GM12878 (cell line): ENCODE results near the gene PLCG1.

Experiments used
- BHLHE40 ChIP-seq, 2 experiments: fragments of 450-650 bp in 1 of 2; IDR thresholded peaks; 2 replicates each; pipeline ENCODE4 v1.6.1; 2011 to 2017; ENCODE audit warnings: low read depth in 2 of 2, borderline replicate concordance in 1 of 2, improper control_type of control experiment in 1 of 2, low read length in 1 of 2, mild to moderate bottlenecking in 1 of 2
- CHD2 ChIP-seq: IDR thresholded peaks from 2 replicates; pipeline ENCODE4 v1.6.1; 2011; ENCODE audit warnings: low read depth, low read length, improper control_type of control experiment, borderline replicate concordance
- CTCF ChIP-seq, 3 experiments: IDR thresholded peaks in 2 of 3; conservative IDR thresholded peaks in 1 of 3; 2 replicates each; pipeline ENCODE4 v1.5.1; 2011; ENCODE audit warnings: low read depth in 3 of 3, low read length in 3 of 3, mild to moderate bottlenecking in 3 of 3, control low read depth in 2 of 3, moderate library complexity in 2 of 3, inconsistent platforms in 1 of 3, mixed read lengths in 1 of 3; ENCODE audit not compliant: control insufficient read depth in 2 of 3, insufficient read depth in 1 of 3; ENCODE audit errors: extremely low read depth in 1 of 3
- EGR1 ChIP-seq, 2 experiments: IDR thresholded peaks; 1 replicate in 1 of 2; 2 replicates in 1 of 2; pipeline ENCODE4 v1.6.1; 2011 to 2012; ENCODE audit warnings: low read depth in 2 of 2, low read length in 2 of 2, borderline replicate concordance in 1 of 2, mild to moderate bottlenecking in 1 of 2, moderate library complexity in 1 of 2
- ESRRA ChIP-seq: IDR thresholded peaks from 2 replicates; pipeline ENCODE4 v1.6.1; 2012; ENCODE audit warnings: mild to moderate bottlenecking, low read length, improper control_type of control experiment
- POLR2AphosphoS5 ChIP-seq: IDR thresholded peaks from 2 replicates; pipeline ENCODE4 v1.6.1; 2011; ENCODE audit warnings: mild to moderate bottlenecking, low read length, inconsistent platforms
- REST ChIP-seq: IDR thresholded peaks from 2 replicates; pipeline ENCODE4 v1.6.1; 2012; ENCODE audit warnings: mild to moderate bottlenecking, low read depth, low read length
- SIN3A ChIP-seq: IDR thresholded peaks from 2 replicates; pipeline ENCODE4 v1.6.1; 2012; ENCODE audit warnings: low read depth, low read length, improper control_type of control experiment

- TF ChIP-seq EGR1 (IDR thresholded peaks at IDR 0.05; ENCODE audit: borderline replicate concordance in 1 of 2, low read depth in 2 of 2, low read length in 2 of 2): no peak
- no peak for TF ChIP-seq CHD2
- no peak for TF ChIP-seq CTCF (IDR thresholded peaks at IDR 0.05 in 2 of 3, conservative IDR thresholded peaks at IDR 0.05 in 1 of 3; ENCODE audit: control insufficient read depth in 2 of 3, extremely low read depth in 1 of 3, insufficient read depth in 1 of 3, low read depth in 3 of 3, low read length in 3 of 3)
- TF ChIP-seq REST: no peak
- no peak for TF ChIP-seq ESRRA
- no peak for TF ChIP-seq POLR2AphosphoS5
- no peak for TF ChIP-seq SIN3A
- TF ChIP-seq BHLHE40 (IDR thresholded peaks at IDR 0.05; ENCODE audit: borderline replicate concordance in 1 of 2, low read depth in 2 of 2, low read length in 1 of 2): no peak
Measured at GRCh38 chr20:41214666-41215065, 77.3 kb downstream of the PLCG1 start.
